Natural killer cell (primary cell): ENCODE measurements around the gene MCOLN3. TPM values are rescaled to one million over a fixed set of nuclear protein-coding genes. Genes with fewer than 3 reads are reported as not detected.
"Not testable (repeated sequence)": the region's sequence is repeated elsewhere in the genome, so short reads cannot be mapped to it uniquely, and the experiment has no call there.

Experiments
- ATAC-seq, 3 donors: fragments of 150-1000 bp in 2 of 3; fragments of 200-7000 bp in 1 of 3; cut with Tn5 transposase; 1 replicate in 1 of 3; 2 replicates in 2 of 3; pipeline ENCODE4 v1.10.0; 2021; ENCODE audit warnings: mild to moderate bottlenecking in 2 of 3, moderate library complexity in 2 of 3
- DNase-seq, 2 donors: peaks; one replicate each; pipeline versions ENCODE4 v3.0.0 to v3.0.0-alpha.2; 2013 to 2021; ENCODE audit warnings: mixed read lengths in 1 of 2
- H3K27ac ChIP-seq: one replicate; pipeline ENCODE4 v1.5.1; 2013; ENCODE audit warnings: mild to moderate bottlenecking, low read length
- H3K27me3 ChIP-seq: one replicate; pipeline ENCODE4 v1.6.1; 2013; ENCODE audit warnings: low read length; ENCODE audit not compliant: control insufficient read depth, insufficient read depth
- H3K36me3 ChIP-seq: one replicate; pipeline ENCODE4 v1.6.1; 2013; ENCODE audit warnings: low read length; ENCODE audit not compliant: control insufficient read depth, insufficient read depth
- H3K4me1 ChIP-seq: one replicate; pipeline ENCODE4 v1.6.1; 2013; ENCODE audit warnings: low read length; ENCODE audit not compliant: control insufficient read depth, insufficient read depth
- H3K4me3 ChIP-seq: one replicate; pipeline ENCODE4 v1.5.1; 2013; ENCODE audit warnings: low read length
- H3K9me3 ChIP-seq: one replicate; pipeline ENCODE4 v1.6.1; 2013; ENCODE audit warnings: low read length; ENCODE audit not compliant: control insufficient read depth, insufficient read depth
- H3K27ac Mint-ChIP-seq, 2 donors: one replicate each; pipeline ENCODE4 v1.8.0; 2022; ENCODE audit warnings: mild to moderate bottlenecking in 2 of 2, mixed read lengths in 2 of 2, moderate library complexity in 1 of 2
- H3K27me3 Mint-ChIP-seq, 2 donors: one replicate each; pipeline ENCODE4 v1.8.0; 2022; ENCODE audit warnings: low read depth in 2 of 2, mixed read lengths in 2 of 2
- H3K36me3 Mint-ChIP-seq: one replicate; pipeline ENCODE4 v1.8.0; 2022; ENCODE audit warnings: mixed read lengths
- H3K4me1 Mint-ChIP-seq, 2 donors: one replicate each; pipeline ENCODE4 v1.8.0; 2022; ENCODE audit warnings: mixed read lengths in 2 of 2
- H3K4me3 Mint-ChIP-seq: one replicate; pipeline ENCODE4 v1.8.0; 2022; ENCODE audit warnings: mild to moderate bottlenecking, moderate library complexity, mixed read lengths
- H3K9me3 Mint-ChIP-seq, 2 donors: one replicate each; pipeline ENCODE4 v1.8.0; 2022; ENCODE audit warnings: mixed read lengths in 2 of 2
- WGBS: methylation state at CpG from one replicate; pipeline ENCODE4 v1.1.7; 2013; ENCODE audit warnings: missing lambda C conversion rate; ENCODE audit not compliant: insufficient coverage; 5-methylcytosine and 5-hydroxymethylcytosine counted together
- intact Hi-C: fragments of 100-400 bp; cut with micrococcal nuclease; formaldehyde crosslinking; loops from one replicate; pipeline ENCODE4 v1.14.2; 2022
- total RNA-seq, 4 donors: library from RNA; stranded (reverse); fragments of 120-200 nt in 1 of 4; gene quantifications; one replicate each; pipeline versions ENCODE4 v1.2.3 to v1.2.4, GENCODE V29; 2013 to 2022
- TF ChIP-seq, protein P1 (sequence below): fragments of 200-600 bp; IDR thresholded peaks from one replicate; pipeline ENCODE4 v1.8.0; 2022; ENCODE audit warnings: antibody characterized with exemption

The MCOLN3 gene
- total RNA-seq, 3 donors from 2014 or later (not counting 1 experiment from before 2014, with no cell fraction given) = not detected

DNA sequence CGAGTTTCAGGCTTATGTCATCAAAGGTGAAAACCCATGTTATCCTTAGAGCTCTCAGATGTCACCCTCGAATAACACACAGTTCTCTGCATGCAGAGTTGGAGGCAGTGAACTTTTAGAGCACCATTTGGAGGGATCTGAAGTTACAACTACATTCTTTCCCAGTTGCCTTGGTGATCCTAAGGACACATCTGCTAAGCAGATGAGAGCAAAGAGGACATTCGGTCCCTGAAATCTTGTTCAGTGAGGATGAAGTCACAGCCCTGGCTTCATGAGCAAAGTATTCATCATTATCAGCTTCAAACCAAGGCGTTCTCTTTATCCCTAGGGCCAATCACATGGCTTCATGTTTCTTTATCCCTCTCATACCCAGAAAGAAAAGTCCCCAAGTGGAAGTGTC lies 28.3 kb downstream of the MCOLN3 start:
- Histone ChIP-seq H3K9me3 (no peaks in the 10 kb centered on the region), H3K4me3 (no peak overlapping the region), H3K27me3 (peaks cover 3% of the 10 kb centered on the region), H3K27ac (no peak overlapping the region), H3K4me1 (peaks cover 2% of the 10 kb centered on the region), H3K36me3 (no peaks in the 10 kb centered on the region)
- DNase-seq (no peak), ATAC-seq (no peak)
- no peak overlapping the region for H3K4me3 Mint-ChIP-seq
- H3K9me3 Mint-ChIP-seq = no peaks in the 10 kb centered on the region
- no peaks in the 10 kb centered on the region for H3K4me1 Mint-ChIP-seq
- H3K36me3 Mint-ChIP-seq = no peaks in the 10 kb centered on the region
- peaks cover 3 to 12% of the 10 kb centered on the region in 2 donors for H3K27me3 Mint-ChIP-seq
- TF ChIP-seq, protein P1, sequence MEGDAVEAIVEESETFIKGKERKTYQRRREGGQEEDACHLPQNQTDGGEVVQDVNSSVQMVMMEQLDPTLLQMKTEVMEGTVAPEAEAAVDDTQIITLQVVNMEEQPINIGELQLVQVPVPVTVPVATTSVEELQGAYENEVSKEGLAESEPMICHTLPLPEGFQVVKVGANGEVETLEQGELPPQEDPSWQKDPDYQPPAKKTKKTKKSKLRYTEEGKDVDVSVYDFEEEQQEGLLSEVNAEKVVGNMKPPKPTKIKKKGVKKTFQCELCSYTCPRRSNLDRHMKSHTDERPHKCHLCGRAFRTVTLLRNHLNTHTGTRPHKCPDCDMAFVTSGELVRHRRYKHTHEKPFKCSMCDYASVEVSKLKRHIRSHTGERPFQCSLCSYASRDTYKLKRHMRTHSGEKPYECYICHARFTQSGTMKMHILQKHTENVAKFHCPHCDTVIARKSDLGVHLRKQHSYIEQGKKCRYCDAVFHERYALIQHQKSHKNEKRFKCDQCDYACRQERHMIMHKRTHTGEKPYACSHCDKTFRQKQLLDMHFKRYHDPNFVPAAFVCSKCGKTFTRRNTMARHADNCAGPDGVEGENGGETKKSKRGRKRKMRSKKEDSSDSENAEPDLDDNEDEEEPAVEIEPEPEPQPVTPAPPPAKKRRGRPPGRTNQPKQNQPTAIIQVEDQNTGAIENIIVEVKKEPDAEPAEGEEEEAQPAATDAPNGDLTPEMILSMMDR = no peak
- no peak overlapping the region for H3K27ac Mint-ChIP-seq
- intact Hi-C loops = no loop called here
- WGBS = 88% methylated on average over 4 of the region's 4 CpGs

DNA sequence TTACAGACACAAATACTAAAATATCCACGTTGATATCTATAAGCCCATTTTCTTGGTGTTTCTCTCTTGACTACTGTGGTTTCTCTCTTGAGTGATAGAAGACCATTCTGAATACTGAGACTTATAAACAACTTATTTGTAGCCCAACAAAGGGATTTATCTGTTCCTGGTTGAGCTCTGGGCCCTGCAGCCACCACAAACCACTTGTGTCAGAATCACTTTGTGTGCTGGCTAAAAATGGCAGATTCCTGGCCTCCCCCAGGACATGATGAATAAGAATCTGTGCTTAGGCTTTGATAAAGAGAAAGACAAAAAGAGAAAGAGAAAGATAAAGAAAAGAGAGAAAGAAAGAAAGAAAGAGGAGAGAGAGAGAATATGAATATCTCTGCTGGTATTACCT lies 32.5 kb downstream of the MCOLN3 start:
- no peaks in the 10 kb centered on the region for H3K4me1 ChIP-seq
- Mint-ChIP-seq H3K4me1 (no peaks in the 10 kb centered on the region), H3K36me3 (no peaks in the 10 kb centered on the region), H3K9me3 (no peaks in the 10 kb centered on the region), H3K4me3 (no peak overlapping the region), H3K27me3 (peaks cover 7 to 29% of the 10 kb centered on the region in 2 donors), H3K27ac (no peak overlapping the region)
- no peaks in the 10 kb centered on the region for H3K9me3 ChIP-seq
- 75% methylated on average over 1 of the region's 1 CpG for WGBS
- H3K27me3 ChIP-seq = no peaks in the 10 kb centered on the region
- no peak overlapping the region for H3K4me3 ChIP-seq
- no peak for ATAC-seq
- DNase-seq = no peak
- H3K27ac ChIP-seq = no peak overlapping the region
- H3K36me3 ChIP-seq = no peaks in the 10 kb centered on the region
- intact Hi-C loops = no loop called here
- TF ChIP-seq, protein P1 = no peak

DNA sequence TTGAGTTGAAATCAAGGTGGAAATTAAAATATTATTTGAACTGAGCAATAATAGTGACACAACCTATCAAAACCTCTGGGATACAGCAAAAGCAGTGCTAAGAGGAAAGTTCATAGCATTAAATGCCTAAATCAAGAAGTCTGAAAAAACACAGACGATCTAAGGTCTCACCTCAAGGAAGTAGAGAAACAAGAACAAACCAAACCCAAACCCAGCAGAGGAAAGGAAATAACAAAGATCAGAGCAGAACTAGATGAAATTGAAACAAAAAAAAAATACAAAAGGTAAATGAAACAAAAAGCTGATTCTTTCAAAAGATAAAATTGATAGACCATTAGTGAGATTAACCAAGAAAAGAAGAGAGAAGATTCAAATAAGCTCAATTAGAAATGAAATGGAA lies 42.7 kb downstream of the MCOLN3 start:
- H3K27ac Mint-ChIP-seq, H3K4me1 Mint-ChIP-seq, H3K36me3 ChIP-seq, intact Hi-C loops, H3K36me3 Mint-ChIP-seq, H3K9me3 Mint-ChIP-seq, ATAC-seq, H3K4me3 ChIP-seq, H3K4me3 Mint-ChIP-seq, H3K9me3 ChIP-seq, H3K4me1 ChIP-seq, H3K27me3 ChIP-seq, H3K27ac ChIP-seq: not testable (repeated sequence)
- no CpG with 5 or more reads among the region's 1 CpG for WGBS
- peaks cover 35 to 50% of the 10 kb centered on the region in 2 donors for H3K27me3 Mint-ChIP-seq
- DNase-seq = peak in 1 of 2 donors; percentile 11

DNA sequence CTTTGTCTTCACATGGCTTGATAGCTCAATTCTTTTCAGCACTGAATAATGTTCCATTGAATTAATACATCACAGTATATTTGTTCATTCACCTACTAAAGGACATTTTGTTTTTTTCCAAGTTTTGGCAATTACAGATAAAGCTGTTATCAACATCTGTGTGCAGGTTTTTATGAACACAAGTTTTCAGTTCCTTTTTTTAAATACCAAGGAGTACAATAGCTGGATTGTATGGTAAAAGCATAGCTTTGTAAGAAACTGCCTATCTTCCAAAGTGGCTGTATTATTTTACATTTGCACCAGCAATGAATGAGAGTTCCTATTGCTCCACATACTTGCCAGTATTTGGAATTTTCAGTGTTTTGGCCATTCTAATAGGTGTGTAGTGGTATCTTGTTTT lies 46.6 kb downstream of the MCOLN3 start:
- H3K4me3 Mint-ChIP-seq = no peak overlapping the region
- H3K4me1 Mint-ChIP-seq = peaks cover 10% of the 10 kb centered on the region in 2 donors
- Histone ChIP-seq H3K36me3 (no peaks in the 10 kb centered on the region), H3K27me3 (peaks cover 15% of the 10 kb centered on the region), H3K4me3 (no peak overlapping the region), H3K27ac (no peak overlapping the region), H3K9me3 (no peaks in the 10 kb centered on the region), H3K4me1 (peaks cover 21% of the 10 kb centered on the region)
- TF ChIP-seq, protein P1 = no peak
- ATAC-seq (no peak), DNase-seq (no peak)
- intact Hi-C loops = no loop called here
- H3K9me3 Mint-ChIP-seq = no peaks in the 10 kb centered on the region
- H3K27ac Mint-ChIP-seq = no peak overlapping the region
- no peaks in the 10 kb centered on the region for H3K36me3 Mint-ChIP-seq
- H3K27me3 Mint-ChIP-seq = peaks cover 47 to 73% of the 10 kb centered on the region in 2 donors
